NOMO-1 treated with DMSO at 0.1 percent for 48 hours (cell line): Measurements from ENCODE around the gene ARHGAP15.
A peak's percentile ranks its signal among the peaks of the same experiment; 100 is the strongest.

Experiments
- DNase-seq: peaks from one replicate; lab custom pipeline; 2025; ENCODE audit not compliant: unreplicated experiment; lab: John Stamatoyannopoulos, UW

Gene ARHGAP15

GRCh38 chr2:143477714-143478443 lies 348.7 kb downstream of the ARHGAP15 start:
- no peak for DNase-seq

GRCh38 chr2:143480086-143480485 lies 350.9 kb downstream of the ARHGAP15 start:
- DNase-seq = no peak

GRCh38 chr2:143480601-143481236 lies 351.5 kb downstream of the ARHGAP15 start:
- DNase-seq = no peak

GRCh38 chr2:143481237-143481623 lies 352.0 kb downstream of the ARHGAP15 start:
- no peak for DNase-seq

- DNase-seq = no peak
These were observed 352.5 kb downstream of the ARHGAP15 start for GRCh38 chr2:143481733-143482132.

- DNase-seq = no peak
These were observed 353.1 kb downstream of the ARHGAP15 start for GRCh38 chr2:143482316-143482715.

- DNase-seq = no peak
These were observed 353.6 kb downstream of the ARHGAP15 start for GRCh38 chr2:143482771-143483170.

GRCh38 chr2:143486976-143487375 lies 357.8 kb downstream of the ARHGAP15 start:
- DNase-seq = no peak

- DNase-seq = no peak
These were observed 359.9 kb downstream of the ARHGAP15 start for GRCh38 chr2:143489145-143489544.

- no peak for DNase-seq
These were observed 361.9 kb downstream of the ARHGAP15 start for GRCh38 chr2:143491131-143491530.

- no peak for DNase-seq
These were observed 364.1 kb downstream of the ARHGAP15 start for GRCh38 chr2:143493339-143493738.

GRCh38 chr2:143497726-143498125 lies 368.5 kb downstream of the ARHGAP15 start:
- no peak for DNase-seq

- DNase-seq = no peak
These were observed 369.3 kb downstream of the ARHGAP15 start for GRCh38 chr2:143498496-143498895.

GRCh38 chr2:143499061-143499460 lies 369.8 kb downstream of the ARHGAP15 start:
- peak; percentile 62 for DNase-seq

GRCh38 chr2:143501106-143501676 lies 372.0 kb downstream of the ARHGAP15 start:
- peak; percentile 66 for DNase-seq

- DNase-seq = no peak
These were observed 374.1 kb downstream of the ARHGAP15 start for GRCh38 chr2:143503280-143503679.

GRCh38 chr2:143504397-143504796 lies 375.2 kb downstream of the ARHGAP15 start:
- no peak for DNase-seq

GRCh38 chr2:143505542-143505941 lies 376.3 kb downstream of the ARHGAP15 start:
- DNase-seq = no peak

- peak; percentile 17 for DNase-seq
These were observed 383.9 kb downstream of the ARHGAP15 start for GRCh38 chr2:143513081-143513480.

- DNase-seq = no peak
These were observed 385.2 kb downstream of the ARHGAP15 start for GRCh38 chr2:143514413-143514812.

GRCh38 chr2:143515318-143515717 lies 386.1 kb downstream of the ARHGAP15 start:
- DNase-seq = no peak

GRCh38 chr2:143519521-143519920 lies 390.3 kb downstream of the ARHGAP15 start:
- DNase-seq = no peak
